OCI-LY3 (cell line): ENCODE results near the gene ATRAID.

Source experiments
- H2AFZ ChIP-seq: fragments of 200-600, 300-600 bp; shearing (Covaris generic); 2 replicates; pipeline ENCODE4 v1.6.0; 2014; ENCODE audit warnings: antibody characterized with exemption, low read depth, low read length
- H3K27ac ChIP-seq: fragments of 200-600, 300-600 bp; sonication (generic); 2 replicates; pipeline ENCODE4 v1.5.1; 2014; ENCODE audit warnings: mild to moderate bottlenecking, low read length, moderate library complexity, mixed read lengths
- H3K27me3 ChIP-seq: fragments of 200-600, 300-600 bp; sonication (generic); 2 replicates; pipeline ENCODE4 v1.6.1; 2014; ENCODE audit warnings: low read depth, low read length, mixed read lengths
- H3K36me3 ChIP-seq: fragments of 200-600, 300-600 bp; sonication (generic); replicated peaks from 2 replicates; pipeline ENCODE3; 2014; ENCODE audit warnings: low read depth, low read length, mixed read lengths
- H3K4me1 ChIP-seq: fragments of 300-600, 200-600 bp; sonication (generic); 2 replicates; pipeline ENCODE4 v1.6.1; 2014; ENCODE audit warnings: low read length, mixed read lengths
- H3K4me2 ChIP-seq: fragments of 200-600, 300-600 bp; sonication (generic); 2 replicates; pipeline ENCODE4 v1.6.1; 2014; ENCODE audit warnings: low read length, mixed read lengths
- H3K4me3 ChIP-seq: fragments of 300-600, 200-600 bp; sonication (generic); 2 replicates; pipeline ENCODE4 v1.5.1; 2014; ENCODE audit warnings: antibody characterized with exemption, mild to moderate bottlenecking, low read length, moderate library complexity
- H3K79me2 ChIP-seq: fragments of 300-600, 200-600 bp; shearing (Covaris generic); 2 replicates; pipeline ENCODE4 v1.6.1; 2014; ENCODE audit warnings: mild to moderate bottlenecking, low read length, mixed read lengths
- H3K9ac ChIP-seq: fragments of 300-600, 200-600 bp; shearing (Covaris generic); 2 replicates; pipeline ENCODE4 v1.6.0; 2014; ENCODE audit warnings: mild to moderate bottlenecking, low read length, moderate library complexity
- H3K9me3 ChIP-seq: fragments of 200-600, 300-600 bp; shearing (Covaris generic); 2 replicates; pipeline ENCODE4 v1.6.1; 2014; ENCODE audit warnings: low read length, mixed read lengths; ENCODE audit not compliant: insufficient read depth
- H4K20me1 ChIP-seq: fragments of 200-600, 300-600 bp; sonication (generic); 2 replicates; pipeline ENCODE4 v1.6.1; 2016; ENCODE audit warnings: low read length, mixed read lengths; ENCODE audit not compliant: insufficient read depth
- CTCF ChIP-seq: fragments of 200-600, 300-600 bp; sonication (generic); IDR thresholded peaks from 2 replicates; pipeline ENCODE4 v1.5.1; 2014; ENCODE audit warnings: antibody characterized with exemption, low read length, low read depth
- EZH2phosphoT487 ChIP-seq: fragments of 200-600 bp; shearing (Covaris generic); IDR thresholded peaks from 2 replicates; pipeline ENCODE4 v1.6.1; 2018; ENCODE audit warnings: antibody characterized with exemption, mixed run types, low read depth

Gene ATRAID

GRCh38 chr2:27243391-27244130, 31.7 kb downstream of the ATRAID start:
- no peaks in the 10 kb centered on the region for H3K4me1 ChIP-seq

GRCh38 chr2:27245116-27245515, 33.3 kb downstream of the ATRAID start:
- TF ChIP-seq EZH2phosphoT487 = no peak
- no peak for TF ChIP-seq CTCF
- peaks cover 44% of the 10 kb centered on the region for H3K36me3 ChIP-seq
- no peak overlapping the region for H3K4me3 ChIP-seq
- no peaks in the 10 kb centered on the region for H3K4me1 ChIP-seq
- no peaks in the 10 kb centered on the region for H3K9me3 ChIP-seq
- no peaks in the 10 kb centered on the region for H3K27me3 ChIP-seq
- H3K79me2 ChIP-seq = no peaks in the 10 kb centered on the region
- H2AFZ ChIP-seq = no peak overlapping the region
- H4K20me1 ChIP-seq = no peaks in the 10 kb centered on the region
- no peak overlapping the region for H3K9ac ChIP-seq
- no peak overlapping the region for H3K27ac ChIP-seq
- no peak overlapping the region for H3K4me2 ChIP-seq

More at GRCh38 chr2:27243391-27244130, 31.7 kb downstream of the ATRAID start:
- H3K36me3 ChIP-seq = peaks cover 56% of the 10 kb centered on the region
- H3K27ac ChIP-seq = no peak overlapping the region
- no peak overlapping the region for H3K4me2 ChIP-seq
- no peak for TF ChIP-seq EZH2phosphoT487
- no peak for TF ChIP-seq CTCF
- no peak overlapping the region for H3K9ac ChIP-seq
- H3K79me2 ChIP-seq = no peaks in the 10 kb centered on the region
- no peak overlapping the region for H2AFZ ChIP-seq
- no peaks in the 10 kb centered on the region for H3K9me3 ChIP-seq
- no peaks in the 10 kb centered on the region for H3K27me3 ChIP-seq
- H3K4me3 ChIP-seq = no peak overlapping the region
- no peaks in the 10 kb centered on the region for H4K20me1 ChIP-seq

GRCh38 chr2:27245626-27246025, 33.8 kb downstream of the ATRAID start:
- H4K20me1 ChIP-seq = no peaks in the 10 kb centered on the region
- no peaks in the 10 kb centered on the region for H3K9me3 ChIP-seq
- no peaks in the 10 kb centered on the region for H3K79me2 ChIP-seq
- TF ChIP-seq CTCF (no peak), EZH2phosphoT487 (no peak)
- H3K36me3 ChIP-seq = peaks cover 39% of the 10 kb centered on the region
- H3K4me3 ChIP-seq = no peak overlapping the region
- no peaks in the 10 kb centered on the region for H3K27me3 ChIP-seq
- H3K4me1 ChIP-seq = peaks cover 5% of the 10 kb centered on the region
- H3K27ac ChIP-seq = no peak overlapping the region
- H3K9ac ChIP-seq = no peak overlapping the region
- H3K4me2 ChIP-seq = no peak overlapping the region
- no peak overlapping the region for H2AFZ ChIP-seq

GRCh38 chr2:27247893-27248292, 36.1 kb downstream of the ATRAID start:
- Histone ChIP-seq H3K4me2 (no peak overlapping the region), H3K36me3 (peaks cover 20% of the 10 kb centered on the region), H3K9ac (no peak overlapping the region), H3K9me3 (no peaks in the 10 kb centered on the region), H3K27me3 (peaks cover 7% of the 10 kb centered on the region; the same call in 1 of the 2 replicates), H2AFZ (no peak overlapping the region), H3K4me1 (peaks cover 20% of the 10 kb centered on the region), H3K79me2 (no peaks in the 10 kb centered on the region), H3K27ac (no peak overlapping the region), H3K4me3 (no peak overlapping the region), H4K20me1 (no peaks in the 10 kb centered on the region)
- TF ChIP-seq CTCF (no peak), EZH2phosphoT487 (no peak)
